Nasal cavity respiratory epithelium epithelial cell of viscerocranial mucosa (primary cell): ENCODE data around the gene OR6C6. TPM values are rescaled to one million over a fixed set of nuclear protein-coding genes. Genes with fewer than 3 reads are reported as not detected.

Experiments used
- total RNA-seq: library from RNA; depleted of rRNA; stranded (reverse); fragments of >200 nt; gene quantifications from 2 replicates; pipeline ENCODE4 v1.2.3, GENCODE V29; 2014

OR6C6 gene
- total RNA-seq: not detected in 2 replicates

DNA sequence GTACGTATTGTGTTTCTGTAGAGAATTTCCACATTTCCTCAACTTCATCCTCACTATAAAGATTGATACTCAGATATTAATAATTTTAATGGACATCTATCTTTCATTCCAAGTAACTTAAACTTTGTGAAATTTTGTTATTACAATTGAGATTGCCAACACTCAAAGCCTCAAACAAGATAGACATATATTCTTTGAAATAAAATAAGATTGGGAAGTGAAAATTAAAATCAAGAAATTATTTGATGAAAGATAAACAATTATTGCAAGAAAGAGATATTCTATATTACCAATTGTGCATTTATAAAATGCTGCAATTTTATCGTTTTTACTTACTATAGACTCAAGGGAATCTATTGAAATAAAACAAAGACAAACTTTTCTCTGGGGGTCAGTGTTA is at the start of gene OR6C6:
Gene OR6C6, minus strand, starts transcription at position 101 of the 400 bp plus-strand sequence. CDS start 1,337 bp downstream, outside the sequence.

DNA sequence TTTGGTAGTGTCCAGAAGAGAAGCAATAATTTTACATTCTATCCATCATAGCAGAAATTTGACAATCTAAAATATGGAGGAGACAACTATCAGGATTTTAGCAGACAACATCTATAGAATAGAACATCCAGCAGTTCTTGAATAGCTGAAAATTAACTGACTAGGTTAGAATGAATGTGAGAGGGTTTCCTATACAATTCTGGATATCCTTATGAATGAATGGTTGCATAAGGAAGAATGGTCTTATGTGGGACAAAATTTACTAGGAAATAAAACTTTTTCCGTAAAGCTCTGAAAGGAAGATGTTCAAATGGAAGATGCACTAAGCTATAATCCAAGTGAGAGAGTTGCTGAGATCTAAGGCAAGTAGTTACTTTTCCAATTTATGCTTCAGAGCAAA is 34.1 kb upstream of the OR6C6 start, which contains the start of gene OR6C3:
Gene OR6C3, plus strand, starts transcription at position 301 of the 400 bp plus-strand sequence. CDS start 955 bp downstream, outside the sequence.

DNA sequence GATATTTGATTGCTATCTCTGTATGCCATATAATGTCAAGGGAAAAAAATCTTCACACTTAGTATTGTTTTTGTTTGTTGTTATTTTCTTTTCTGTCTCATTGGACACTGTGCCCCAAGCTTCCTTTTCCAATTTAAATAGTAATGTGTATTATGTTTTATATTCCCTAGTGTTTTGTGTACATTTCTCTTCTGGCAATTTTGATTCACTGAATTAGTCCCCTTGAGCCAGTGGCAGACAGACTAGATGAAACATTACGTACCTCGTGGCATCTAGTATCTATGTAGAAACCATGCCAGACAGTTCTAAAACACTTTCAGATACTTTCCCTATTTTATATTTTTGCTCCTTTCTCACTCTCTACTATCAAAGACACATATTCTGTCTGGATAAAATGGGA is 17.7 kb upstream of the OR6C6 start, which contains the start of gene OR6C1:
Gene OR6C1, plus strand, starts transcription at position 301 of the 400 bp plus-strand sequence. CDS start 6,257 bp downstream, outside the sequence.

DNA sequence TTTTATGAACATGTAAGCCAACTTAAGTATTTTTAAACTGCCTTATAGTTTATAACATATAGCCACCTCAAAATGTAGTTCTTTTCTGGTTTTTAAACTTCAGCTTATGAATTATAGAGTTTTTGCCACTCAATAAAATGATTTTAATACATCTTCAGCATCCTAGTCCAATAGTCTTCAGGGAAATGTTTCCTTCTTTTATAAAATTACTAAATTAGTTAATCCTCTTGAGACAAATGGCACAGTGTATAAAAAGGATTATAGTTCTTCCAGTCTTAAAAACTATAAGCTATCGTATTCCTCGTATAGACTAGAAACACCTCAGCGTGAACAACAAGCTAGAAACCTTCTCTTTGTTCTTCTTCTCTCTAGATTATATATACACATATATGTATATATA is 52.1 kb downstream of the OR6C6 start, which contains the start of gene OR6C74:
Gene OR6C74, plus strand, starts transcription at position 301 of the 400 bp plus-strand sequence. CDS start 2,679 bp downstream, outside the sequence.

Other genes starting within 250 kb of the OR6C6 start
- gene OR9K2, start 170.2 kb downstream of the OR6C6 start, total RNA-seq: not detected in 2 replicates
- not detected in 2 replicates for gene OR10A7, start 75.5 kb downstream of the OR6C6 start, total RNA-seq
- not detected in 2 replicates for gene OR6C74, start 52.0 kb downstream of the OR6C6 start, total RNA-seq
- not detected in 2 replicates for gene OR6C1, start 17.8 kb upstream of the OR6C6 start, total RNA-seq
- gene OR6C3, start 34.2 kb upstream of the OR6C6 start, total RNA-seq: not detected in 2 replicates
- gene OR6C75, start 66.4 kb upstream of the OR6C6 start, total RNA-seq: not detected in 2 replicates
- not detected in 2 replicates for gene OR6C65, start 104.0 kb upstream of the OR6C6 start, total RNA-seq
- not detected in 2 replicates for gene OR6C76, start 129.7 kb upstream of the OR6C6 start, total RNA-seq
- gene OR6C2, start 147.5 kb upstream of the OR6C6 start, total RNA-seq: not detected in 2 replicates
- gene OR6C70, start 173.6 kb upstream of the OR6C6 start, total RNA-seq: not detected in 2 replicates
- not detected in 2 replicates for gene OR6C68, start 195.8 kb upstream of the OR6C6 start, total RNA-seq